Dendritic cell treated with granulocyte-macrophage colony-stimulating factor and Interleukin-4, amounts not matched to agents 40 ng/mL and 50 ng/mL, for 4 days (primary cell): ENCODE measurements around the gene THOP1.
"Not testable (repeated sequence)": the region's sequence is repeated elsewhere in the genome, so short reads cannot be mapped to it uniquely, and the experiment has no call there.

ENCODE experiments used
- H3K27ac Mint-ChIP-seq: one replicate; pipeline ENCODE4 v1.8.0; 2022; ENCODE audit warnings: mild to moderate bottlenecking, mixed read lengths
- H3K27me3 Mint-ChIP-seq: one replicate; pipeline ENCODE4 v1.8.0; 2022; ENCODE audit warnings: mild to moderate bottlenecking, mixed read lengths
- H3K36me3 Mint-ChIP-seq: one replicate; pipeline ENCODE4 v1.8.0; 2022; ENCODE audit warnings: low read depth, mixed read lengths
- H3K4me1 Mint-ChIP-seq: one replicate; pipeline ENCODE4 v1.8.0; 2022; ENCODE audit warnings: low read depth, mixed read lengths
- H3K4me3 Mint-ChIP-seq: one replicate; pipeline ENCODE4 v1.8.0; 2022; ENCODE audit warnings: mild to moderate bottlenecking, moderate library complexity, mixed read lengths
- H3K9me3 Mint-ChIP-seq: one replicate; pipeline ENCODE4 v1.8.0; 2022; ENCODE audit warnings: mixed read lengths
- intact Hi-C: fragments of 100-400 bp; cut with micrococcal nuclease; formaldehyde crosslinking; loops from one replicate; pipeline ENCODE4 v1.15.0; 2022

The THOP1 gene

GRCh38 chr19:2817237-2817829, 32.0 kb downstream of the THOP1 start:
- H3K27ac Mint-ChIP-seq, intact Hi-C loops, H3K9me3 Mint-ChIP-seq, H3K27me3 Mint-ChIP-seq, H3K4me3 Mint-ChIP-seq: not testable (repeated sequence)
- peaks cover 23% of the 10 kb centered on the region for H3K36me3 Mint-ChIP-seq
- peaks cover 17% of the 10 kb centered on the region for H3K4me1 Mint-ChIP-seq

DNA sequence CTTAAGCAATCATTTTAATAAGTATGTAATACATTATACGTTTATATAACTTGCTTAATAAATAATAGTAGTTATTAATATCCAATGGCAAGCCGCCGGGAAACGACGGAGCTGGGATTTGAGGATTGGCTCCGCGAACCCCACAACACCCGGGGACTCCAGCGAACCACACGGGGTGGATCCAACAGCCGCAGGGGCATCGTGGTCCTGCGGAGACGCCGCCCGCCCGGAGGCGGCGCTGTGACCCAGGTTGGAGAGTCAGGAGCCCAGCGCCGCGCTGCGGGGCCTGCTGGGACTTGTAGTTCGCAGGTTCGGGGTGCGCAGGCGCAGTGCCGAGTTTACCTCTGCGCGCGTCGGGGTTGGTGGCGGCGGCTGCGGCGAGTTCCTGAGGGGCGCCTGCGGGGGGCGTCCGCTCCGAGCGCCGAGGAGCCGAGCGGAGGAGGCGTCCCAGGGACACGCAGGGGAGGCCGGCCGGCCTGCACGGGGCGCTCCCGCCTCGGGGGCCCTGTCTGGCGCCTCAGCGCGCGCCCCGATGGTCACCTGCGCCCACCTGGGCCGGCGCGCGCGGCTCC, 34.3 kb downstream of the THOP1 start, which contains the start of gene ZNF554:
Gene ZNF554 (plus strand): TSS at position 329 of the 572 bp plus-strand sequence. CDS start 204 bp downstream, at position 533.
- peak within 1 kb of the TSS; percentile 75 for H3K27ac Mint-ChIP-seq
- peaks cover 17% of the 10 kb centered on the region for H3K4me1 Mint-ChIP-seq
- peak within 1 kb of the TSS; percentile 84 for H3K4me3 Mint-ChIP-seq
- intact Hi-C loops = loop anchor here (2.0 kb wide), 1 partner anchor 19 kb away; no protein-coding TSS in a partner anchor
- peaks cover 6% of the 10 kb centered on the region for H3K36me3 Mint-ChIP-seq
- H3K9me3 Mint-ChIP-seq = no peaks in the 10 kb centered on the region
- H3K27me3 Mint-ChIP-seq = peaks cover 3% of the 10 kb centered on the region

GRCh38 chr19:2820112-2820702, 34.9 kb downstream of the THOP1 start:
- Mint-ChIP-seq H3K27me3 (peaks cover 3% of the 10 kb centered on the region), H3K4me1 (peaks cover 17% of the 10 kb centered on the region), H3K4me3 (peak overlapping the region; percentile 75), H3K9me3 (peaks cover 1% of the 10 kb centered on the region), H3K27ac (peak overlapping the region; percentile 75), H3K36me3 (peaks cover 6% of the 10 kb centered on the region)
- intact Hi-C loops = no loop called here

GRCh38 chr19:2822846-2823245, 37.5 kb downstream of the THOP1 start:
- Mint-ChIP-seq H3K9me3 (peaks cover 18% of the 10 kb centered on the region), H3K4me1 (peaks cover 17% of the 10 kb centered on the region), H3K4me3 (no peak overlapping the region), H3K27ac (no peak overlapping the region), H3K36me3 (peaks cover 12% of the 10 kb centered on the region), H3K27me3 (peaks cover 3% of the 10 kb centered on the region)
- intact Hi-C loops = no loop called here

GRCh38 chr19:2823646-2824045, 38.3 kb downstream of the THOP1 start:
- intact Hi-C loops = no loop called here
- Mint-ChIP-seq H3K36me3 (peaks cover 19% of the 10 kb centered on the region), H3K4me1 (peaks cover 13% of the 10 kb centered on the region), H3K27ac (no peak overlapping the region), H3K27me3 (peaks cover 3% of the 10 kb centered on the region), H3K9me3 (peaks cover 26% of the 10 kb centered on the region), H3K4me3 (no peak overlapping the region)

DNA sequence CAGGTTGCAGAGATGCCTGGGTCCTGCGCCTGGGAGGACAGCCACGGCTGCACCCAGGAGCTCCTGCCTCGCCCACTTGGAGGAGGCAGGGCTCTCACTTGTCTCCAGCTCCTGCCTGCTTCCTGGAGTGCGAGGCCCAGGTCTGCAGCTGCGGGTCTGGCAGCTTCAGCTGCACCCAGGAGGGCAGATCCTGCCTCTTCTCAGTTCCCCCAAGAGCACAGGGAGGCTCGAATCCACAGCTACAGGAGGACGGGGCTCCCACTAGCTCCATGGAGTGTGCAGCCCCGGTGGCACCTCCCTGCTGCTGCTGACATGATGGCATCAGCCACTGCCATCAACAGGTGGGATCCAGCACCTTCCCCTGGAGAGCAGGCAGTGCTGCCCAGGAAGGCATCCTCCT, 38.8 kb downstream of the THOP1 start:
- no peak overlapping the region for H3K4me3 Mint-ChIP-seq
- intact Hi-C loops = no loop called here
- H3K27ac Mint-ChIP-seq = no peak overlapping the region
- peaks cover 12% of the 10 kb centered on the region for H3K4me1 Mint-ChIP-seq
- peaks cover 31% of the 10 kb centered on the region for H3K9me3 Mint-ChIP-seq
- peaks cover 21% of the 10 kb centered on the region for H3K36me3 Mint-ChIP-seq
- peaks cover 3% of the 10 kb centered on the region for H3K27me3 Mint-ChIP-seq

GRCh38 chr19:2827022-2827421, 41.7 kb downstream of the THOP1 start:
- H3K4me3 Mint-ChIP-seq = no peak overlapping the region
- H3K27ac Mint-ChIP-seq = no peak overlapping the region
- intact Hi-C loops = no loop called here
- no peaks in the 10 kb centered on the region for H3K27me3 Mint-ChIP-seq
- peaks cover 21% of the 10 kb centered on the region for H3K36me3 Mint-ChIP-seq
- no peaks in the 10 kb centered on the region for H3K4me1 Mint-ChIP-seq
- H3K9me3 Mint-ChIP-seq = peaks cover 59% of the 10 kb centered on the region

GRCh38 chr19:2827840-2828489, 42.7 kb downstream of the THOP1 start:
- Mint-ChIP-seq H3K27ac (no peak overlapping the region), H3K4me3 (no peak overlapping the region), H3K36me3 (peaks cover 30% of the 10 kb centered on the region), H3K4me1 (no peaks in the 10 kb centered on the region), H3K9me3 (peaks cover 69% of the 10 kb centered on the region), H3K27me3 (no peaks in the 10 kb centered on the region)
- intact Hi-C loops = no loop called here

GRCh38 chr19:2834294-2834871, 49.1 kb downstream of the THOP1 start:
- H3K27ac Mint-ChIP-seq = no peak overlapping the region
- intact Hi-C loops = no loop called here
- H3K27me3 Mint-ChIP-seq = no peaks in the 10 kb centered on the region
- H3K36me3 Mint-ChIP-seq = peaks cover 41% of the 10 kb centered on the region
- no peaks in the 10 kb centered on the region for H3K4me1 Mint-ChIP-seq
- H3K9me3 Mint-ChIP-seq = peaks cover 82% of the 10 kb centered on the region
- no peak overlapping the region for H3K4me3 Mint-ChIP-seq

DNA sequence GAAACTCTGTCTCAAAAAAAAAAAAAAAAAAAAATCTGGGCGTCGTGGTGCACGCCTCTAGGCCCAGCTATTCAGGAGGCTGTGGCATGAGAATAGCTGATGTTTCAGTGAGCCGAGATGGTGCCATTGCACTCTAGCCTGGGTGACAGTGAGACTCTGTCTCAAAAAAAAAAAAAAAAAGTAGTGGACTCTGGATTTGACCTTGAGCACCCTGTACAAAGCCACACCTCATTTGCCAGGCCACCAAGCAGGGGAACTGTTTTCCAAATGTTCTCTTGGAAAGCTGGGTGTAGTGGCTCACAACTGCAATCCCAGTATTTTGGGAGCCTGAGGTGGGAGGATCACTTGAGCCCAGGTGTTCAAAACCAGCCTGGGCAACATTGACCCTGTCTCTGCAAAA, 52.1 kb downstream of the THOP1 start:
- no peak overlapping the region for H3K27ac Mint-ChIP-seq
- H3K27me3 Mint-ChIP-seq = no peaks in the 10 kb centered on the region
- H3K4me3 Mint-ChIP-seq = no peak overlapping the region
- peaks cover 48% of the 10 kb centered on the region for H3K36me3 Mint-ChIP-seq
- intact Hi-C loops = no loop called here
- peaks cover 10% of the 10 kb centered on the region for H3K4me1 Mint-ChIP-seq
- peaks cover 52% of the 10 kb centered on the region for H3K9me3 Mint-ChIP-seq

DNA sequence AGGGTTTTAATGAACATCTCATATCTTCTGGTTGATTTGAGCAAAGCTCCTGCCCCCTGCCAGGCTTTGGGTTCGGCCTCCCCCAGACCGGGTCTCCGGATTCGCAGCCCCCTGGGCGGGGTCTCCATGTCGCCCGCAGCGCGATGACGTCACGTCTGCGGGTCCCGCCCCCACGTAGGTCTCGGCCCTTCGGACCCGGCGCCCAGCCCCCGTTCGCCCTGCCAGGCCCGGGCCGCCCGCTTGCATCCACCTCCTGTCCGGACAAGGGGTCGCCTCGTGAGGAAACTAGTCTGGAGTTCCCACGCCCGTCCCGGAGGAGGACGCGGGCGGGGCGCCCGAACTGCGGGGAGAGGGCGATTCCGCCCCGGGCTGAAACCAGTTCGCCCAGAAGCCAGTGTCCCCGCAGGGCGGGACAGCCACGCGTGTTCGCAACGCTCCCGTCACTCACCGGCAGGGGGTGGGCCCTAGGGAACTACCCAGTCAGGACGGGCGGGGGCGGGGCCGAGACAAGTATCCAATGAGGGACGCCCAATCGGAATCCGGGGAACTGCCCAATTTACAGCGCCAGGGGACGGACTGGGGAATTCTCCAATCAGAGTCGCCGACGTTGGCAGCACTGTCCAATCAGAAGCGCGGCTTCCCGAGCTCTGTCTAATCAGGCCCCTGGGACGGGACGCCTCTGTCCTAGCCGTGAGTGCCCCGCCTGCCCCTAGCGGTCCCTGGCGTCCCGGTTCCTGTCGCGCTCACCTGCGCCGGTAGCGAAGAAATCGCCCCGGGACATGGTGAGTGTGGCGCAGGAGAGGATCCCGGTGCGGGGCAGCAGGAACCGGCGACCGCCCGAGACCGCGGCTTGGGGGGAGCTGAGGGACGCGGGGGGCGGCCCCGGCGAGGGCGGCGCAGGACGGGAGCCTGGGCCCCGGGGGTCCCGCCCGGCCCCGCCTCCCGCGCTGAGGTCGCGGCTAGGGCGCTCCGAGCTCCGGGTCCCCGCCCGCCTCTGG, 55.8 kb downstream of the THOP1 start, which contains the start of gene ZNF555:
Gene ZNF555 (plus strand): TSS at position 682 of the 998 bp plus-strand sequence. CDS start 98 bp downstream, at position 780.
- H3K36me3 Mint-ChIP-seq = peaks cover 43% of the 10 kb centered on the region
- H3K4me3 Mint-ChIP-seq = peak within 1 kb of the TSS; percentile 95
- peaks cover 17% of the 10 kb centered on the region for H3K9me3 Mint-ChIP-seq
- no peaks in the 10 kb centered on the region for H3K27me3 Mint-ChIP-seq
- intact Hi-C loops = loop anchor here (10.0 kb wide), 1 partner anchor 94 kb away; no protein-coding TSS in a partner anchor
- H3K4me1 Mint-ChIP-seq = peaks cover 19% of the 10 kb centered on the region
- H3K27ac Mint-ChIP-seq = peak within 1 kb of the TSS; percentile 99

DNA sequence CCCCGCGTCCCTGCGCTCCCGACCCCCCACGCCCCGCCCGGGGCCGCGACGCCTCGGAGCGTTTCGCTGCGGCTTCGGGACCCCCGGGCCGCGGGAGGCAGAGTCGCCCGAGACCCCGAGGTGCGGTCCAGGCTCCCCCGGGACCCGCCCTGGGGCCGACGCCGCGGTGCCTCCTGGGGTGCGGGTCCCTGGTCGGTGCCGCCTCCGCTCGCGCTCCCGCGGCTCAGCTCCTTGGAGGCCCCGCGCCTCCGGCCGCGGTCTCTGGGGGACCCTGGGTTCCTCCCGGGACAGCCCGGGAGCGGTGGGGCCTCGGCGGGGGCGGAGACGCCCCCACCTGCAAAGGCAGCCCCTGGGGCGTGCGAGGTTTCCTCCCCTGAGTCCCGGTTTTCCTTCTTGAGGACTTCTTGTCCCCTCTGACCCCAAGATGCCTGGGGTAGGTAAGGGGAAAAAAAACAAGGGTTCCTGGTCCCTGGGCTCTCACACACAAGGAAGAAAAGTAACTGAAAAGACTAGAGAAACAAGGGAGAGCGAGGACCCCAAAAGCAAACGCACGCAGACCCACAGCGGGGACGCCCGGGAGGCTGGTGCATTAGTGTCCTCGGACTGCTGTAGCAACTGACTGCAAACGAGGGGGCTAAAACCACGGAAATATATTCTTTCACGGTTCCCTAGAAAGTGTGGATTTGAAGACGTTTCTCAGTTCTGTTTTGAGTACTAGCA, 56.7 kb downstream of the THOP1 start:
- Mint-ChIP-seq H3K4me3 (peak overlapping the region; percentile 82), H3K27ac (peak overlapping the region; percentile 99), H3K9me3 (peaks cover 13% of the 10 kb centered on the region), H3K27me3 (no peaks in the 10 kb centered on the region), H3K4me1 (peaks cover 19% of the 10 kb centered on the region), H3K36me3 (peaks cover 45% of the 10 kb centered on the region)
- intact Hi-C loops = loop anchor here (10.0 kb wide), 1 partner anchor 93 kb away; no protein-coding TSS in a partner anchor
